GM19193 (cell line): Measurements from ENCODE around the gene CERS3.

Experiments
- POLR2A ChIP-seq: IDR thresholded peaks from 4 replicates; pipeline ENCODE4 v1.6.1; 2011; ENCODE audit not compliant: insufficient read depth, insufficient read length; ENCODE audit errors: extremely low read depth

CERS3 gene

DNA sequence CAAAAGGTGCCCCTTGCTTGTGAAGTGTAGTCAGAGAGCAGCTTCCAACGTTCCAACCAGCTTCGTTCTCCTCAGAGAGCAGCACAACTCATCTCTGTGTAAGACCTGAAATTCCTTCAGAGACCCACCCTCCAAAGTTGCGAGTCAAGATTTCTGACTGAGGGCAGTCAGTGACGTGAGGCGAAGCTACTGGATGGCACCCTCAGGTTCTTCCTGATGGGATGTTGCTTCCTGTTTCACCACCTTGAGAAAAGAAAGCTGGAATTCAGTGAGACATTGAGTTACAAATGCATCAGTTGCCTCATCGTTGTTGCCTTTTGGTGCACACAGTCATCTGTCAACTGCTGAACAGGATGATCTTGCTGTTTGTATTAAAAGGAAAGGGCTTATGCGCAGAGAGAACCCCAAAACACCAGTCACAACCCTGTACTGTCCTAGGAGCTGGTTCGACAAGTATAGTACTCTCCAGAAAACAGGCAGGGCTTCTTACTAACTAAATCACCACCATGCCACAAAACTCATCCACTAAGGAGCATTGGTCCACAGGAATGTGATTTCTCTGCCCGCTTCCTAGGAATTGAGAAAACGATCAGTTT, at the start of gene CERS3:
Gene CERS3 (minus strand): TSS at position 118 of the 596 bp plus-strand sequence. CDS start 27,101 bp downstream, outside the sequence.
- TF ChIP-seq POLR2A = no peak

DNA sequence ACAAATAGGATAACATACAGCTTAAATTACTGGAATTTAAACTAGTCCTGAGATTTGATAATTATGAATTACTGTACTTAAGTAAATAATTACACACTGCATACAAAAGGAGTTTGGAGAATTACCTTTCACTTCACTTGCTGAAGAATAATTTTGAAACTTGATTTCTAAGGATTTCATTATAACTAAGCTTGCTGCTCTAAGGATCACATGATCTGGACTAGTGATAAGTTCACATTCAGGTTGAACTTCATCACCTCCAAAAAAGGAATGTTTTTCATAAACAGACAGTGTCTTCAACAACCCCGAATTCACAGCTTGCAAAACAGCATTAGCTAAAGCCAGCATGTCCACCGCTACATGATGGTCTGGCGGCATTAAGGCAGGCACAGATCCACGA, 44.8 kb upstream of the CERS3 start:
- no peak for TF ChIP-seq POLR2A

DNA sequence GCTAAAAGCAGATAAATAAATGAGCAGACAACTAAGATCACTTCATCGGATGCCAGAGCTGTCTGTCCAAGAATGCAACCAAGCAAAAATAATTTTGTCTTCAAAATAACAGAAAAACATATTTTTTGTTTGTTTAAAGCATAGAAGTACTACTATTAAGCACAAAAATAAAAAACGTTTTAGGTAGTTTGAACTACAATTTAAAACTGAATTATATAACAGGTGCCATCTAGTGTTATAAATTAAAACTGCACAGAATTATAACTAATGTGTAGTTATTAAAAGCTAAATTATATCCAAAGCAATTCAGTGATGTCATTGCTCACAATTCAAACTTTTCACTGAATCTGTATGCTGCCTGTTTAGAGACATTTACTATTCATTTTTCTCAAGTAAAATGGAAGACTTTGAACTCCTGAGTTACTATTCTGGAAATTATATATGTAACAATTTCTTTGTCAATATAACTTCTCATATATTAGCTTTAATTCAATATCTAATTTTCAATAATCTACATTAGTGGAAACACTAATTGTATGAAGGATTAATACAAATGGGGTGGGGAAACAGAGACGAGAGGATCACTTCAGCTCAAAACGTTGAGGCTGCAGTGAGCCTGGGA, 43.7 kb upstream of the CERS3 start:
- TF ChIP-seq POLR2A = no peak

- TF ChIP-seq POLR2A = no peak
Observed at GRCh38 chr15:100571592-100572167, 42.9 kb upstream of the CERS3 start.

- no peak for TF ChIP-seq POLR2A
Observed at GRCh38 chr15:100570735-100571313, 42.1 kb upstream of the CERS3 start.

DNA sequence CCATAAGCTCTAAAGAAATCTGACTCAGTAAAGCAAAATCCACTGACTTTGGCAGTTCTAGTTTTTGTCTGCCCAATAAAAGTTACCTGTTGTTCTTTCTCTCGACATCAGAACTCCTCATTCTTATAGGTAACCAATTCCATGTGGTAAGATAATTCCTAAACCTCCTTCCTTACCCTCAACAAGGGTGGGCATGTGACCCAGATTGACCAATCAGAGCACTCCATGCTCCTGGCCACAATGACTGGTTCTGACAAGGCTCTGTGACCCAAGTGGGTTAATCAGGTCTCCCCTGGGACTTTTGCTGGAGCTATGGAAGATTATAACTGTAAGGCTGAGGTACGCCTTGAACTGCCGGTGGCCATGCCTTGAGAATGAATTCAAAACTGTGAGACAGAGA, 41.5 kb upstream of the CERS3 start:
- TF ChIP-seq POLR2A = no peak

DNA sequence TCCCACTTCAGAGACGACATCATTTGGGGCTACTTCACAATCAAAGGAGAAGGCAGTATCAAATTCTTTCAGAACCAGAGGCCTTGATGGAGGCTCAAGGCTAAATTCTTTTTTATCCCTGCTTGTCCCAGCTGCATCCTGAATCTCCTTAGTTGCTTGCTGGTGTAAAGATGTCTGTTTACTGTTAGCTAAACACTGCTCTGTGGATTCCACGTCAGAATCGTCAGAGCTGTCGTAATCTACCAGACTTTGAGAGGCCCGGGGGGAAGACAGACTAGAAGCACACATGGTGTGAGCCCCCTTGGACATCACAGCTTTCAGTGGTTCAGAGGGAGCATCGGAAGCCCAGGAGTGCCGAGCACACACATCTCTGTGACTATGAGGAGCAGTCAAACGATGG, 40.6 kb upstream of the CERS3 start:
- no peak for TF ChIP-seq POLR2A

DNA sequence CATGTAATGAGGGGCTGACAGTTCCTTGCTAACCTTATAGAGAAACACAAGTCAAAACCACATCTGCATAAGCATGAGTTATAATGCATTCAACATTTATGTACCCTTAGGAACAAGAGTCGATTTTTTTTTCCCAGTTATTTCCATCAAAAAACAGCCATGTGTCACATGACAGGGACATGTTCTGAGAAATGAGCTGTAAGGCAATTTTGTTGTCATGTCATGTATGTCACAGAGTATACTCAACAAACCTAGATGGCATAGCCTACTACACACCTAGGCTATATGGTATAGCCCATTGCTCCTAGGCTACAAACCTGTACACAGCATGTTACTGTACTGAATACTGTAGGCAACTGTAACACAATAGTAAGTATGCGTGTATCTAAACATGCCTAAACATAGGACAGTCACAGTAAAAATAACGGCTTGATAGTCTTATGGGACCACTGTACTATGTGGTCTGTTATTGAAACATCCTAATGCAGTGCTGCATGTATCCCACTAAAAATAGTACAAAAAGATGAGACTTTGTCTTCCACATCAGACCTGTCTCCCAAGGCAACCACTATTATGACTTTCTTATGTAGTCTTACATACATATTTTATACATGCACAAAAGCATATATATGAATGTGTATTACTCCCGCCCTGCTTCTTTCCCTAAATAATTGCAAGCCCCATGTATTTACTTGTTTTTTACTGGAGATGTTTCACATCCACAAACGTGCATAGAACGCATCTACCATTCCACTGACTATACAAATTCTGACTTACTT, 38.3 kb upstream of the CERS3 start:
- no peak for TF ChIP-seq POLR2A

GRCh38 chr15:100565591-100565990, 36.8 kb upstream of the CERS3 start:
- no peak for TF ChIP-seq POLR2A

GRCh38 chr15:100560323-100560722, 31.6 kb upstream of the CERS3 start:
- TF ChIP-seq POLR2A = no peak

GRCh38 chr15:100559330-100559729, 30.6 kb upstream of the CERS3 start:
- TF ChIP-seq POLR2A = no peak

DNA sequence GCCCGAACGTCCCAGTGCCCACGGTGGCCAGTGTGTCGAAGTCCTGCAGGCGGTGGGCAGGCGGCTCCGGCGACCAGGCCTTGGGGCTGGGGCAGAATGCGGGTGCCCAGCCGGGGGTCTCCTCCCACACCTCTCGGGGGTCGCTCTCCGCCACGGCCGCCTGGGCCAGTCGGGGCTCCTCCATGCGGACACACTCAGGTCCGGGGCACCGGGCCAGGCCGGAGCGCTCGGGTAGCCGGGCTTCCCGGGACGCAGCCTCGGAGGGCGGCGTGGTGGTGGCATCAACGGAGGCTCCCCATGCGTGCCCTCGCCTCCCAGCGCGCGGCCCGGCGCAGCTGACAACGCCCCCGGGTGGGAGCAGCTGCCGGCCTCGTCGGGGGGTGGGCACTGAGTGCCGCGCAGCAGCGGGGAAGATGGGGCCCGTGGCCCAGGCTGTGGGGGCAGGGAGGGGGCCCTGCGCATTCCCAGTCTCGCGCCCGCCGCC, 30.1 kb upstream of the CERS3 start:
- TF ChIP-seq POLR2A = no peak

GRCh38 chr15:100553468-100553867, 24.7 kb upstream of the CERS3 start:
- no peak for TF ChIP-seq POLR2A

GRCh38 chr15:100547961-100548360, 19.2 kb upstream of the CERS3 start:
- no peak for TF ChIP-seq POLR2A

DNA sequence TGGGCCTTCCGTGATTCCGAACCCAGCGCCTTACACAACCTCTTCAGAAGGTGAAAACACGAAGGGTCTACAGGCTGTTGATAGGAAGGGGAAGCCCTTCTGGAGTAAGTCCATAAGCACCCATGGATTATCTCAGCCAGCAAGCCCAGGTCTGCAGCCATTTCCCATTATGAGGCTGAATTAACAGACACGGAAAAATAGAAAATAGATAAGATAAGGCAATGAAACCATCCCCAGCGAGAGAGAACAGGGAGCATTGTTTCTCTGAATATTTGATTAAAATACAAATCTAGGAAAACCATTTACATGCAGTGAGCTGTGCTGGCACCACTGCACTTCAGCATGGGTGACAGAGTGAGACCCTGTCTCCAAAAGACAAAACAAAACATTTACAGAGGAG, 16.2 kb upstream of the CERS3 start:
- no peak for TF ChIP-seq POLR2A
